Inferior parietal cortex (tissue), 1 donor: ENCODE results near the gene ORM2.
"Not testable (repeated sequence)": the region's sequence is repeated elsewhere in the genome, so short reads cannot be mapped to it uniquely, and the experiment has no call there.

Source experiments
- DNase-seq: peaks from one replicate; pipeline ENCODE4 v3.0.0-alpha.2; 2016; ENCODE audit errors: extremely low spot score

The ORM2 gene

GRCh38 chr9:114314256-114314867, 15.3 kb upstream of the ORM2 start:
- DNase-seq = no peak

GRCh38 chr9:114314881-114315722, 14.6 kb upstream of the ORM2 start:
- DNase-seq = no peak

GRCh38 chr9:114315723-114316363, 13.8 kb upstream of the ORM2 start:
- no peak for DNase-seq

- DNase-seq = no peak
These were observed 13.0 kb upstream of the ORM2 start for GRCh38 chr9:114316605-114317230.

GRCh38 chr9:114317665-114318357, 11.9 kb upstream of the ORM2 start:
- DNase-seq = no peak

GRCh38 chr9:114318416-114318815, 11.3 kb upstream of the ORM2 start:
- DNase-seq = no peak

- DNase-seq = no peak
These were observed 10.5 kb upstream of the ORM2 start for GRCh38 chr9:114319147-114319546.

GRCh38 chr9:114320710-114321109, 9.0 kb upstream of the ORM2 start:
- not testable (repeated sequence) for DNase-seq

GRCh38 chr9:114321759-114322158, 7.9 kb upstream of the ORM2 start:
- no peak for DNase-seq

- not testable (repeated sequence) for DNase-seq
These were observed 7.4 kb upstream of the ORM2 start for GRCh38 chr9:114322160-114322818.

- not testable (repeated sequence) for DNase-seq
These were observed 6.7 kb upstream of the ORM2 start, which contains the start of gene ORM1 for GRCh38 chr9:114322831-114323531. ORM1 (plus strand) TSS chr9:114323098; CDS start chr9:114323134, 36 bp downstream.

GRCh38 chr9:114323849-114324248, 5.8 kb upstream of the ORM2 start:
- DNase-seq = not testable (repeated sequence)

- no peak for DNase-seq
These were observed 5.2 kb upstream of the ORM2 start for GRCh38 chr9:114324492-114324891.

- not testable (repeated sequence) for DNase-seq
These were observed 4.7 kb upstream of the ORM2 start for GRCh38 chr9:114324965-114325364.

- not testable (repeated sequence) for DNase-seq
These were observed 3.9 kb upstream of the ORM2 start for GRCh38 chr9:114325684-114326254.

GRCh38 chr9:114327749-114328148, 1.9 kb upstream of the ORM2 start:
- no peak for DNase-seq

GRCh38 chr9:114328357-114328820, 1.3 kb upstream of the ORM2 start:
- not testable (repeated sequence) for DNase-seq

GRCh38 chr9:114328937-114329624, 588 bp upstream of the ORM2 start:
- not testable (repeated sequence) for DNase-seq

- DNase-seq = no peak
These were observed 967 bp downstream of the ORM2 start for GRCh38 chr9:114330636-114331035.
